ENCODE results near the gene HSPB7.

Gene HSPB7

GRCh38 chr1:15991427-15992186 is 26.2 kb downstream of the HSPB7 start:
- H3K36me3 ChIP-seq (replicated peaks; ENCODE audit: low read depth, low read length): no peaks in the 10 kb centered on the region
- H3K9ac ChIP-seq (ENCODE audit: low read length): no peak overlapping the region
- TF ChIP-seq CTCF (IDR thresholded peaks at IDR 0.05; ENCODE audit: low read depth, low read length): no peak
- TF ChIP-seq EZH2phosphoT487 (IDR thresholded peaks at IDR 0.05; ENCODE audit: low read depth): no peak
- H3K4me3 ChIP-seq (ENCODE audit: low read length): no peak overlapping the region
- no peaks in the 10 kb centered on the region for H4K20me1 ChIP-seq (ENCODE audit: insufficient read depth, low read length)
- no peaks in the 10 kb centered on the region for H3K27me3 ChIP-seq (ENCODE audit: low read depth, low read length)
- H3K9me3 ChIP-seq (ENCODE audit: insufficient read depth, low read length): no peaks in the 10 kb centered on the region
- no peaks in the 10 kb centered on the region for H3K79me2 ChIP-seq (ENCODE audit: low read length)
- H3K4me2 ChIP-seq (ENCODE audit: low read length): no peak overlapping the region
- H3K27ac ChIP-seq (ENCODE audit: low read length): no peak overlapping the region
- no peaks in the 10 kb centered on the region for H3K4me1 ChIP-seq (ENCODE audit: low read length)
- H2AFZ ChIP-seq (ENCODE audit: low read depth, low read length): no peak overlapping the region

GRCh38 chr1:15989776-15990175 is 28.1 kb downstream of the HSPB7 start:
- Histone ChIP-seq H2AFZ (ENCODE audit: low read depth, low read length) (no peak overlapping the region), H3K27me3 (ENCODE audit: low read depth, low read length) (no peaks in the 10 kb centered on the region), H3K4me1 (ENCODE audit: low read length) (no peaks in the 10 kb centered on the region), H3K36me3 (replicated peaks; ENCODE audit: low read depth, low read length) (no peaks in the 10 kb centered on the region), H3K27ac (ENCODE audit: low read length) (no peak overlapping the region), H4K20me1 (ENCODE audit: insufficient read depth, low read length) (no peaks in the 10 kb centered on the region), H3K9me3 (ENCODE audit: insufficient read depth, low read length) (no peaks in the 10 kb centered on the region), H3K4me2 (ENCODE audit: low read length) (no peak overlapping the region), H3K9ac (ENCODE audit: low read length) (no peak overlapping the region), H3K4me3 (ENCODE audit: low read length) (no peak overlapping the region), H3K79me2 (ENCODE audit: low read length) (no peaks in the 10 kb centered on the region)
- TF ChIP-seq EZH2phosphoT487 (IDR thresholded peaks at IDR 0.05; ENCODE audit: low read depth): no peak
- TF ChIP-seq CTCF (IDR thresholded peaks at IDR 0.05; ENCODE audit: low read depth, low read length): no peak

- H3K27me3 ChIP-seq (ENCODE audit: low read depth, low read length): no peaks in the 10 kb centered on the region
- no peak overlapping the region for H3K27ac ChIP-seq (ENCODE audit: low read length)
- no peaks in the 10 kb centered on the region for H4K20me1 ChIP-seq (ENCODE audit: insufficient read depth, low read length)
- TF ChIP-seq EZH2phosphoT487 (IDR thresholded peaks at IDR 0.05; ENCODE audit: low read depth) (no peak), CTCF (IDR thresholded peaks at IDR 0.05; ENCODE audit: low read depth, low read length) (no peak)
- H3K4me1 ChIP-seq (ENCODE audit: low read length): no peaks in the 10 kb centered on the region
- H3K4me3 ChIP-seq (ENCODE audit: low read length): no peak overlapping the region
- no peak overlapping the region for H3K9ac ChIP-seq (ENCODE audit: low read length)
- H3K36me3 ChIP-seq (replicated peaks; ENCODE audit: low read depth, low read length): no peaks in the 10 kb centered on the region
- H3K9me3 ChIP-seq (ENCODE audit: insufficient read depth, low read length): no peaks in the 10 kb centered on the region
- H3K4me2 ChIP-seq (ENCODE audit: low read length): no peak overlapping the region
- no peak overlapping the region for H2AFZ ChIP-seq (ENCODE audit: low read depth, low read length)
- H3K79me2 ChIP-seq (ENCODE audit: low read length): no peaks in the 10 kb centered on the region
These were observed 28.7 kb downstream of the HSPB7 start for GRCh38 chr1:15988856-15989736.

- Histone ChIP-seq H3K4me3 (ENCODE audit: low read length) (no peak overlapping the region), H3K4me2 (ENCODE audit: low read length) (no peak overlapping the region), H3K79me2 (ENCODE audit: low read length) (no peaks in the 10 kb centered on the region), H3K4me1 (ENCODE audit: low read length) (no peaks in the 10 kb centered on the region), H3K27ac (ENCODE audit: low read length) (no peak overlapping the region), H3K36me3 (replicated peaks; ENCODE audit: low read depth, low read length) (no peaks in the 10 kb centered on the region), H2AFZ (ENCODE audit: low read depth, low read length) (no peak overlapping the region), H4K20me1 (ENCODE audit: insufficient read depth, low read length) (no peaks in the 10 kb centered on the region), H3K9me3 (ENCODE audit: insufficient read depth, low read length) (no peaks in the 10 kb centered on the region), H3K27me3 (ENCODE audit: low read depth, low read length) (no peaks in the 10 kb centered on the region), H3K9ac (ENCODE audit: low read length) (no peak overlapping the region)
- TF ChIP-seq CTCF (IDR thresholded peaks at IDR 0.05; ENCODE audit: low read depth, low read length) (no peak), EZH2phosphoT487 (IDR thresholded peaks at IDR 0.05; ENCODE audit: low read depth) (no peak)
These were observed 32.1 kb downstream of the HSPB7 start for GRCh38 chr1:15985611-15986297.

Measured in OCI-LY3 (cell line).